NCI-H1092 (cell line): ENCODE measurements around the gene MUTYH.
"Not testable (repeated sequence)": the region's sequence is repeated elsewhere in the genome, so short reads cannot be mapped to it uniquely, and the experiment has no call there.

Experiments used
- DNase-seq: peaks from one replicate; lab custom pipeline; 2025; lab: John Stamatoyannopoulos, UW

MUTYH gene

DNA sequence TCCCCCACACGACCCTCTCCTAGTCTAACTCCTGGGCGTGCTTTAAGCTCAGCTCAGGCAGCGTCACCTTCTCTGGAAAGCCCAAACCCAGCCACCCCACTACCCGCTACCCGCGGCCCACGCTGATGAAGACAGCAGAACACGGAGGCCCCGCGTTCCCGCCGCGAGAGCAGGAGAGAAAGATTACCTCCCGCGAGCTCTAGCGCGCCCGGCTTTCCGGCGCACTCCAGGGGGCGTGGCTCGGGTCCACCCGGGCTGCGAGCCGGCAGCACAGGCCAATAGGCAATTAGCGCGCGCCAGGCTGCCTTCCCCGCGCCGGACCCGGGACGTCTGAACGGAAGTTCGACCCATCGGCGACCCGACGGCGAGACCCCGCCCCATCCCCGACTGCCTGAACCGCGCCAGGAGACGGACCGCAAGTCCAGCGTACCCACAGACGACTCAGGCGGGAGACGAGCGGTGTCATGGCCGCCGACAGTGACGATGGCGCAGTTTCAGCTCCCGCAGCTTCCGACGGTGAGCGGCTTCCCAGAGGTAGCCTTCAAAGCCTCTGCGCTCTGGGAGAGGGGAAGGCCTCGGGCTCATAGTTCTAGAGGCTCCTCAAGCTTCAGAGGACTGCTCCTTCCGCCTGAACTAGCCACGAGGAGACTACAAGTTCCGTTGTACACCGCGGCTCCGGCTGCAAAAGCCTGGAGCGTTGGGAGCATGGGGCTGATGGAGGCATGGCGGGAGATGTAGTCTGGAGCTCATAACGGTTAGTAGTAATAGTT is at the start of gene MUTYH, which contains the start of gene TOE1:
Gene MUTYH (minus strand): TSS at position 652 of the 770 bp plus-strand sequence. CDS start 5,935 bp downstream, outside the sequence.
Gene TOE1 (plus strand): TSS at position 382 of the 770 bp plus-strand sequence. CDS start 83 bp downstream, at position 465.
- peak; percentile 93 for DNase-seq

- no peak for DNase-seq
Measured at GRCh38 chr1:45386219-45386618, 46.0 kb upstream of the MUTYH start.

GRCh38 chr1:45385302-45385701 is 45.1 kb upstream of the MUTYH start:
- DNase-seq: peak; percentile 40

GRCh38 chr1:45384213-45384612 is 44.0 kb upstream of the MUTYH start:
- DNase-seq: not testable (repeated sequence)

DNA sequence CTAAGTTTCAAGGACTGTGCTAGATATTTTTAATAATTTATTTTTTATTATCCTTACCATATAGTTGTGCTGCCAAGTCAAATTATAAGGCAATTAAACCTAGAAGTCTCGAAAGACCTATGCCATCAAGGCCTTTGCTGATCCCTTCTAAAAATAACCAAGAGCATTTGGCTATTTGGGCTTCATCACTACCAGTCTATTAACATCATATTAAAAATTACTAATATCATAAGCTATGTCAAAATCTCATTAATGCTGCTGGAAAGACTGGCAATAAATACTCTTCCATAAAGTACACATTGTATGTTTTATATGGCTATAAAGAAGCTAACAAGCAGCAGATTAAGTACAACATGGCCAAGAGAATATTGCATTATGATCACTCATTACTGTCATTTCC is 43.0 kb upstream of the MUTYH start:
- DNase-seq: no peak

DNA sequence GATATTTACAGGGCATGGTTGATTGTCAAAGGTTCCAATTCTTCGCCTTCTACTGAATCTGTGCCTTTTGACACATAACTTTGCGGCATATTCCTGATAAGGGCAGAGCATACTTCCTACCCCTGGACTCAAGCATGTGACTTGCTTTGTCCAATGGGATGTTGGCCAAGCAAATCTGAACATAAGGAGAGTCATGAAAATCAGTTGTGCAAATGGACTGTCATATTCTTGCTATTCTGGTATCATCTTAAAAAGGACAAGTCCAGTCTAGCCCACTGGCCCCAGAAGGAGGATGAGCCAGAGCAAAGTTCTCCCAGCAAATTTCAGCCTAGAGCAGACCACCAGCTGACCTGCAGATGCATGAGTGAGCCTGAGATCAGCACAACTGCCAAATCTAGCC is 41.0 kb upstream of the MUTYH start:
- DNase-seq: no peak

DNA sequence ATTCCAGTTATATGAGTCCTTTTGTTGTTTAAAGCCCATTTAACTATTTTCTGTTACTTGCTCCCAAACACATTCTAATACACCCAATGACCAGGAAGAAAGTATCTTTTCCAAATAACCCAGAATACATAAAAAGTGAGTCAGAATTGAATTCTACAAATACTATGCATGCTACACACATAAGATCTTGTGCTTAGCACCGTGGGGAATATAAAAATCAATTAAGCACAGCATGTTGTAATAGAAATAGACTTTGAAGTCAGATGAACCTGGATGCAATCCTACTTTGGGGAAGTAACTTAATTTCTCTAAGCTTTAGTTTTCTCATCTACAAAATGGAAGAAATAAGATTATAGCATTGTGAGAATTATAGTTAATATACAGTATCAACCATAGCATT is 40.5 kb upstream of the MUTYH start:
- no peak for DNase-seq

DNA sequence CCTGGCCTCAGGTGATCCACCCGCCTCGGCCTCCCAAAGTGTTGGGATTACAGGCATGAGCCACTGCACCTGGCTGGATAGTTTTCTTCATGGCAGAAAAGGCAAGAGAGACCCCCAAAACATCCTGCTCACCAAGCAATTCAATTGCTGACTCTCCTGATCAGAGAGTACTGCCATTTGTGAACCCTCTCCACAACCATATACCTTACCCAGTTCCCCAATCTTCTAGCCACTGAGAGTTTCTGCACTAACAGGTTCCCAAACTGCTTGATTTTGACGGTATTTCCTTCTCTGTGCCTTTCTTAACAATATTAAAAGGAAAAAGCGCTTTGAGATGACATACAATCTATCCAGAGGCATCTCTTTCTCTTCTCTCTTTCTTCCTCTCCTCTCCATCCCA is 39.9 kb upstream of the MUTYH start:
- DNase-seq: no peak

DNA sequence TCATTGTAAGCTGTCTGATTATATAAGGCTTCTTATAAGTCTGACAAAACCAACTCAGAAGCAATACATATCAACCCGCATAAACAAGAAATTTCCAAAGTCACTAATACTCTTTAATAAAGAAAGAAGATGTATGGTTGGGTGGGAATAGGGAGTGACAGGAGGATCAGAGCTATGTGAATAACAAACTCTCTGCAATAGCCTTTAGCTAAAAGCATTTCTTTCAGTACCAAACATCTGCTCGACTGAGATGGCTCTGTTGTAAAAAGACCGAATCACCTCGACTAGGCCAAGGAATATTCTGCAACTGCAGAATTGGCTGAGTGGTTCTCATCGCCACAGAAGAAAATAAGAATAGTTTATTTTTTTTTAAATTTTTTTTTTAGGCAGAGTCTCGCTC is 39.3 kb upstream of the MUTYH start:
- no peak for DNase-seq

GRCh38 chr1:45378184-45378583 is 37.9 kb upstream of the MUTYH start:
- DNase-seq: no peak

GRCh38 chr1:45375104-45376090 is 35.2 kb upstream of the MUTYH start:
- DNase-seq: no peak

GRCh38 chr1:45373573-45373972 is 33.3 kb upstream of the MUTYH start:
- no peak for DNase-seq

DNA sequence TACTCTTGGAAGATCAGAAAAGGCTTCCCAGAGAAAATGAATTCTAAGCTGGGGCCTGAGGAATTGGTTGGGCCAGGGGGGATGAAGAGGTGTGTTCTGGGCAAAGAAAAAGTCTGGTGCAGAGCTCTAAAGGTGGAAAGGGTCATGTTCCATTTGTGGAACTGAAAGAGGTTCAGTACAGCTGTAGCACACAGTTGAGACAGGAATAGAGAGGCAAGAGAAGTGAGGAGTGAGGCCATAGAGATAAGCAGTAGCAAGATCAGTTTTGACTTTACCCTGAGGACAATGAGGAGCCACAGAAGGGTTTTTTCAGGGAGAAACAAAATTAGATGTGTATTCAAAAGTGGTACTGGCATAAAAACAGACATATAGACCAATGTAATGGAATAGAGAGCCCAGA is 30.3 kb upstream of the MUTYH start:
- DNase-seq: no peak

DNA sequence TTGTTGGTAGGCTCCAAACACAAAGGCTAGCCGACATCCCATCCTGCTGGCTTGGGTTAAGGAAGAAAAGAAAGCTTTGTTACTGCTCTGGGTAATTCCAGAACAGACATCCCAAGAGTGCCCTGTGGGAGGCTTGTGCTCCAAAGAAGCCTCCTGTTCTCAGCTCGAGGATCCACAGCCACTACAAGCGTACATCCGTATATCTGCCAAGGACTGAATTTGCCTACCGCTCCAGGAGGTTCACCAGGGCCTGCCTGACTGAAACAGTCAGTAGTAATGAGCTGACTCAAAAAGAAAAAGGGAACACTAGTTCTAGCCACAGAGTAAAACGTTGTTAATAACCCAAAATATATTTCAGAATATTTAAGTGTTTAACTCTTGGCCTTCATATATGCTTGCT is 24.8 kb upstream of the MUTYH start:
- DNase-seq: no peak

DNA sequence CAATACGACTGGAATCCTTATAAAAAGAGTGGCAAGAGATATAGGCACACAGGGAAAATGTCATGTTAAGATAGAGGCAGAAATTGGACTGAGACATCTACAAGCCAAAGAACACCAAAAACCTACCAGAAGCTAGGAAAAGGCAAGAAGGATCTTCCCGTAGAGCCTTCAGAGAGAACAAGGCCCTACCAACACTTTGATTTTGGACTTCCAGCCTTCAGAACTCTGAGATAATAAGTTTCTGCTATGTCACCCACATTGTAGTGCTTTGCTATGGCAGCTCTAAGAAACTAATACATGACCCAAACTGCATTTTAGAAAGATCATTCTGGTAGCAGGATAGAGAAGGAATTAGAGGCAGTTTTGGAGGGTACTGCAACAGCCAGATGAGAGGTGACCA is 24.1 kb upstream of the MUTYH start:
- no peak for DNase-seq

GRCh38 chr1:45360981-45361380 is 20.7 kb upstream of the MUTYH start:
- DNase-seq: not testable (repeated sequence)

DNA sequence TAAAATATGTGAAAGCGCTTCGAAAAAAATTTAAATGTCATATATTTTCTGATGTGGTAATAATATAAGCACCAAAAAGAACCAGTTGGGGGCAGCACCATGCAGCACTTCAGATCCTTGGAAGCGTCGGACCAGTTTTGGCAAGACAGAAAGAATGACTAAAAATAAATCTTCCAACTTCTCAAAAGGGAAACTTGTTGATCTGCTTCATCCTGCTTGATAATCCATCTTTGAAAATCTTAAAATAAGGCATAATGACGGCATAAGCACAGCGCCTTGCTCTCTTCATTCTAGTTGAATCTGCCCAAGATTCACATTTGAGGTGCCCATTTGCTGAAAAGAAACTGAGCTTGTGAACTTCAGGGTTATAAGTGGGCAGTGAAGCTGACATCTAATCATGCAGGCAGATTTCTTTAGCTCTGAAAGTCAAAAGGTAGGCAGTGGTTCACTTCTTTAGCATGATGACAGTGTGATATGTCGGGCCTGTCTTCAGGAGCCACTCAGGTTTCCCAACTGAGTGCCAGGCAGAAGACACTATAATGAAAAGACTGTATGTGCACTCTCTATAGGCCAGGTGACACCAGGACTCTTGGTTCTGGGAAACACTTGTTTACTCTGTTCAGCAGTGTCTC is 19.8 kb upstream of the MUTYH start:
- DNase-seq: peak; percentile 30

GRCh38 chr1:45356186-45356585 is 15.9 kb upstream of the MUTYH start:
- no peak for DNase-seq

- DNase-seq: no peak
Measured at GRCh38 chr1:45355683-45356082, 15.4 kb upstream of the MUTYH start.

DNA sequence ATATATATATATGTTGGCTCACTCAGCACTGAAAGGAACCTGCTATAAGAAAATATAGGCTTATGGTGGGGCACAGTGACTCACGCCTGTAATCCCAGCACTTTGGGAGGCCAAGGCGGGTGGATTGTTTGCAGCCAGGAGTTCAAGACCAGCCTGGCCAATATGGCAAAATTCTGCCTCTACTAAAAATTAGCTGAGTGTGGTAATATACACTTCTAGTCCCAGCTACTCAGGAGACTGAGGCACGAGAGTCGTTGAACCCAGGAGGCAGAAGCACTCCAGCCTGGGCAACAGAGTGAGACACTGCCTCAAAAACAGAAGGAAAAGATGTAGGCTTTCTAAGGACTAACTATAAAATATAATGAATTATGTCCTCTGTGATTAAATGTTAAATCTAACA is 14.6 kb upstream of the MUTYH start:
- DNase-seq: no peak

GRCh38 chr1:45353685-45354084 is 13.4 kb upstream of the MUTYH start:
- no peak for DNase-seq

DNA sequence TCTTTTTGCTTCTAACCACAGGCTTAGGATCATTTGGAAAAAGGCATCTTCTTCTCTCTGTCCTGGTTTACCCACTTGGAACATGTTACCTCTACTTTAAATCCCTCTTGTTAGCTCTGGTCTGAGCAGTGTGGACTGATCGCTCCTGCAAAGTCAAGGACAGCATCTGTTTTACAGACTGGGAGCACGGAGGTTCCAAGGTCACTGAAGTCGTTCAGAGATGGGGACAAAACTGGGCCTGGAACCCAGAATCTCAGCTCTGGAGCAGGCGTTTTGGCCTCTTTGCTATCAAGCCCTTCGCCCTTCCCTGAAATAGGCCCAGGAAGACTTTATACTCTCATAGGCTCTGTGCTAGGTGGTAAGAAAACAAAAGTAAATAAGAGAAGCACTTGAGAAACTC is 11.3 kb upstream of the MUTYH start:
- no peak for DNase-seq
